Natural killer cell (primary cell): ENCODE results near the gene PPP1R1B. TPM values are rescaled to one million over a fixed set of nuclear protein-coding genes. Genes with fewer than 3 reads are reported as not detected.
A peak's percentile ranks its signal among the peaks of the same experiment; 100 is the strongest.

ENCODE experiments used
- ATAC-seq, 3 donors: fragments of 150-1000 bp in 2 of 3; fragments of 200-7000 bp in 1 of 3; cut with Tn5 transposase; 1 replicate in 1 of 3; 2 replicates in 2 of 3; pipeline ENCODE4 v1.10.0; 2021; ENCODE audit warnings: mild to moderate bottlenecking in 2 of 3, moderate library complexity in 2 of 3
- DNase-seq, 2 donors: peaks; one replicate each; pipeline versions ENCODE4 v3.0.0 to v3.0.0-alpha.2; 2013 to 2021; ENCODE audit warnings: mixed read lengths in 1 of 2
- H3K27ac ChIP-seq: one replicate; pipeline ENCODE4 v1.5.1; 2013; ENCODE audit warnings: mild to moderate bottlenecking, low read length
- H3K27me3 ChIP-seq: one replicate; pipeline ENCODE4 v1.6.1; 2013; ENCODE audit warnings: low read length; ENCODE audit not compliant: control insufficient read depth, insufficient read depth
- H3K36me3 ChIP-seq: one replicate; pipeline ENCODE4 v1.6.1; 2013; ENCODE audit warnings: low read length; ENCODE audit not compliant: control insufficient read depth, insufficient read depth
- H3K4me1 ChIP-seq: one replicate; pipeline ENCODE4 v1.6.1; 2013; ENCODE audit warnings: low read length; ENCODE audit not compliant: control insufficient read depth, insufficient read depth
- H3K4me3 ChIP-seq: one replicate; pipeline ENCODE4 v1.5.1; 2013; ENCODE audit warnings: low read length
- H3K9me3 ChIP-seq: one replicate; pipeline ENCODE4 v1.6.1; 2013; ENCODE audit warnings: low read length; ENCODE audit not compliant: control insufficient read depth, insufficient read depth
- H3K27ac Mint-ChIP-seq, 2 donors: one replicate each; pipeline ENCODE4 v1.8.0; 2022; ENCODE audit warnings: mild to moderate bottlenecking in 2 of 2, mixed read lengths in 2 of 2, moderate library complexity in 1 of 2
- H3K27me3 Mint-ChIP-seq, 2 donors: one replicate each; pipeline ENCODE4 v1.8.0; 2022; ENCODE audit warnings: low read depth in 2 of 2, mixed read lengths in 2 of 2
- H3K36me3 Mint-ChIP-seq: one replicate; pipeline ENCODE4 v1.8.0; 2022; ENCODE audit warnings: mixed read lengths
- H3K4me1 Mint-ChIP-seq, 2 donors: one replicate each; pipeline ENCODE4 v1.8.0; 2022; ENCODE audit warnings: mixed read lengths in 2 of 2
- H3K4me3 Mint-ChIP-seq: one replicate; pipeline ENCODE4 v1.8.0; 2022; ENCODE audit warnings: mild to moderate bottlenecking, moderate library complexity, mixed read lengths
- H3K9me3 Mint-ChIP-seq, 2 donors: one replicate each; pipeline ENCODE4 v1.8.0; 2022; ENCODE audit warnings: mixed read lengths in 2 of 2
- CTCF ChIP-seq: fragments of 200-600 bp; IDR thresholded peaks from one replicate; pipeline ENCODE4 v1.8.0; 2022; ENCODE audit warnings: antibody characterized with exemption
- WGBS: methylation state at CpG from one replicate; pipeline ENCODE4 v1.1.7; 2013; ENCODE audit warnings: missing lambda C conversion rate; ENCODE audit not compliant: insufficient coverage; 5-methylcytosine and 5-hydroxymethylcytosine counted together
- intact Hi-C: fragments of 100-400 bp; cut with micrococcal nuclease; formaldehyde crosslinking; loops from one replicate; pipeline ENCODE4 v1.14.2; 2022
- total RNA-seq, 4 donors: library from RNA; stranded (reverse); fragments of 120-200 nt in 1 of 4; gene quantifications; one replicate each; pipeline versions ENCODE4 v1.2.3 to v1.2.4, GENCODE V29; 2013 to 2022

The PPP1R1B gene
- total RNA-seq, 3 donors from 2014 or later (not counting 1 experiment from before 2014, with no cell fraction given) = not detected

DNA sequence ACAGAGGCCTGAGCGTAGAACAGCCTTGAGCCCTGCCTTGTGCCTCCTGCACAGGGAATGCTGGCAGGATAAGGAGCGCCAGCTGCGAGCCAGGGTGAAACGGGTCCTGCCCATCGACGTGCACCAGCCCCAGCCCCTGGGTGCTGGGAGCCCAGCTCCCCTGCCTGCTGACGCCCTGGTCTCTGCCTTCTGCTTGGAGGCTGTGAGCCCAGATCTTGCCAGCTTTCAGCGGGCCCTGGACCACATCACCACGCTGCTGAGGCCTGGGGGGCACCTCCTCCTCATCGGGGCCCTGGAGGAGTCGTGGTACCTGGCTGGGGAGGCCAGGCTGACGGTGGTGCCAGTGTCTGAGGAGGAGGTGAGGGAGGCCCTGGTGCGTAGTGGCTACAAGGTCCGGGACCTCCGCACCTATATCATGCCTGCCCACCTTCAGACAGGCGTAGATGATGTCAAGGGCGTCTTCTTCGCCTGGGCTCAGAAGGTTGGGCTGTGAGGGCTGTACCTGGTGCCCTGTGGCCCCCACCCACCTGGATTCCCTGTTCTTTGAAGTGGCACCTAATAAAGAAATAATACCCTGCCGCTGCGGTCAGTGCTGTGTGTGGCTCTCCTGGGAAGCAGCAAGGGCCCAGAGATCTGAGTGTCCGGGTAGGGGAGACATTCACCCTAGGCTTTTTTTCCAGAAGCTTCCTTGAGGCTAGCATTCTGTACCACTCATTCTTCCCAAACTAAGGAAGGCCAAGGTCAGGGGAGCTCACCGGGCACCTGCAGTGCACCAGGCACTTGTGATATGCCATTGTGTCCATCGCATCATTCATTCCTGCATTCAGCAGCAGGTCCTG lies 43.4 kb downstream of the PPP1R1B start:
- peaks cover 32% of the 10 kb centered on the region for H3K4me1 ChIP-seq
- H3K4me3 ChIP-seq = no peak overlapping the region
- H3K27me3 ChIP-seq = peaks cover 5% of the 10 kb centered on the region
- Mint-ChIP-seq H3K4me1 (peaks cover 7 to 30% of the 10 kb centered on the region in 2 donors), H3K9me3 (no peaks in the 10 kb centered on the region), H3K36me3 (no peaks in the 10 kb centered on the region), H3K27me3 (no peaks in the 10 kb centered on the region), H3K4me3 (no peak overlapping the region), H3K27ac (no peak overlapping the region)
- intact Hi-C loops = loop anchor here (5.0 to 10.0 kb wide), 2 partner anchors 48 to 65 kb away; partner anchors contain the start of genes GRB7 and MIEN1
- H3K27ac ChIP-seq = no peak overlapping the region
- H3K36me3 ChIP-seq = no peaks in the 10 kb centered on the region
- no peaks in the 10 kb centered on the region for H3K9me3 ChIP-seq
- WGBS = 91% methylated on average over 22 of the region's 23 CpGs
- ATAC-seq = no peak
- TF ChIP-seq CTCF = no peak
- DNase-seq = no peak

- Mint-ChIP-seq H3K9me3 (no peaks in the 10 kb centered on the region), H3K4me1 (peaks cover 10 to 37% of the 10 kb centered on the region in 2 donors), H3K4me3 (no peak overlapping the region), H3K27ac (no peak overlapping the region), H3K36me3 (no peaks in the 10 kb centered on the region), H3K27me3 (no peaks in the 10 kb centered on the region)
- ATAC-seq = no peak
- Histone ChIP-seq H3K4me3 (no peak overlapping the region), H3K27me3 (peaks cover 5% of the 10 kb centered on the region), H3K9me3 (no peaks in the 10 kb centered on the region), H3K36me3 (no peaks in the 10 kb centered on the region), H3K27ac (no peak overlapping the region), H3K4me1 (peaks cover 38% of the 10 kb centered on the region)
- DNase-seq = no peak
- no peak for TF ChIP-seq CTCF
- intact Hi-C loops = loop anchor here (10.0 kb wide), 1 partner anchor 64 kb away; the partner anchor contains the start of genes GRB7 and MIEN1
- 86% methylated on average over 4 of the region's 4 CpGs for WGBS
Observed at GRCh38 chr17:39670746-39671145, 44.0 kb downstream of the PPP1R1B start.

DNA sequence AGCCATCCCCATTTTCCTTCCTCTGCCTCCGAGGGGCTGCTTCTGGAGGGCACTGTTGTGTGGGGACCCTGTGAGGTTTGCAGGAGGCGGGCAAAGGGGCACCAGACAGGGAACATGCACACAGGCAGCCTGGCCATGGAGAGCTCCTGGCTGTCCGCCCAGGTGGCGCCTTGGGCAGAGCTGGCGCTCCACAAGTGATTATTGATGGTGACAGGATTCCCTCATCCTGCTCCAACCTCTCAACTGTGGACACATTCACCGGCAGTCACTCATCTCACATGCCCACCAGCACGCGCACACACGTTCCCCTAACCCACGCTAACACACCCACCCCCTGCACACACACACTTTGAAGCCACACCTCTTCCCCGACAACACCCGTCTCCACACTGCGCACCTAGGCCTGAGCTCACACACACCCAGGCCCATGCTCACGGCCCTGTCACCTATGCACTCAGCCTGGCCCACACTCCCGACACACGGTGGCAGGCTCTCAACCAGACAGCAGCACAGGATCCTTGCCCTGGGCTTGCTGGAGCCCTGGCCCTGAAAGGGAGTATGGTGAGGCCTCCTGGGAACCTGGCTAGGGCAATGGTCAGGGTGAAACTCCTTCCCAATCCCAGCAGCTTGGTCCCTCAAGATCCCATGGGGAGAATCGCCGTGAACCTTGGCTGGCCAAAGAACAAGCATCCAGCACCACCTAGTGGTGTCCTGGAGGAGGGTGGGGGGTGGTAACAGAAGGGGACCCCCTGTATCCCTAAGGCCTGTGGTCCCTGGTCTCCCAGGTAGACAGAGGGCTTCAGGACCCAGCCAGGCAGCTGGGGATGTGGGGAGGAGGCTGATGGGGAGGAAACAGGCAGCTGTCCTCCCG lies 45.1 kb downstream of the PPP1R1B start:
- TF ChIP-seq CTCF = peak; percentile 12
- Histone ChIP-seq H3K27me3 (peaks cover 3% of the 10 kb centered on the region), H3K9me3 (no peaks in the 10 kb centered on the region), H3K36me3 (no peaks in the 10 kb centered on the region), H3K4me1 (peaks cover 47% of the 10 kb centered on the region), H3K27ac (no peak overlapping the region), H3K4me3 (no peak overlapping the region)
- Mint-ChIP-seq H3K9me3 (no peaks in the 10 kb centered on the region), H3K4me3 (no peak overlapping the region), H3K27ac (peak overlapping the region in 1 of 2 donors; percentile 24), H3K27me3 (no peaks in the 10 kb centered on the region), H3K36me3 (no peaks in the 10 kb centered on the region), H3K4me1 (peaks cover 21 to 45% of the 10 kb centered on the region in 2 donors)
- intact Hi-C loops = loop anchor here (10.0 kb wide), 1 partner anchor 63 kb away; the partner anchor contains the start of genes GRB7 and MIEN1
- ATAC-seq (no peak), DNase-seq (peak in 1 of 2 donors; percentile 36)
- WGBS = 59% methylated on average over 19 of the region's 19 CpGs
